ENCODE measurements around the gene NOP53. TPM values are rescaled to one million over a fixed set of nuclear protein-coding genes. Genes with fewer than 3 reads are reported as not detected.

The NOP53 gene
- 51.2 TPM for total RNA-seq
- 690 TPM for polyA plus RNA-seq

DNA sequence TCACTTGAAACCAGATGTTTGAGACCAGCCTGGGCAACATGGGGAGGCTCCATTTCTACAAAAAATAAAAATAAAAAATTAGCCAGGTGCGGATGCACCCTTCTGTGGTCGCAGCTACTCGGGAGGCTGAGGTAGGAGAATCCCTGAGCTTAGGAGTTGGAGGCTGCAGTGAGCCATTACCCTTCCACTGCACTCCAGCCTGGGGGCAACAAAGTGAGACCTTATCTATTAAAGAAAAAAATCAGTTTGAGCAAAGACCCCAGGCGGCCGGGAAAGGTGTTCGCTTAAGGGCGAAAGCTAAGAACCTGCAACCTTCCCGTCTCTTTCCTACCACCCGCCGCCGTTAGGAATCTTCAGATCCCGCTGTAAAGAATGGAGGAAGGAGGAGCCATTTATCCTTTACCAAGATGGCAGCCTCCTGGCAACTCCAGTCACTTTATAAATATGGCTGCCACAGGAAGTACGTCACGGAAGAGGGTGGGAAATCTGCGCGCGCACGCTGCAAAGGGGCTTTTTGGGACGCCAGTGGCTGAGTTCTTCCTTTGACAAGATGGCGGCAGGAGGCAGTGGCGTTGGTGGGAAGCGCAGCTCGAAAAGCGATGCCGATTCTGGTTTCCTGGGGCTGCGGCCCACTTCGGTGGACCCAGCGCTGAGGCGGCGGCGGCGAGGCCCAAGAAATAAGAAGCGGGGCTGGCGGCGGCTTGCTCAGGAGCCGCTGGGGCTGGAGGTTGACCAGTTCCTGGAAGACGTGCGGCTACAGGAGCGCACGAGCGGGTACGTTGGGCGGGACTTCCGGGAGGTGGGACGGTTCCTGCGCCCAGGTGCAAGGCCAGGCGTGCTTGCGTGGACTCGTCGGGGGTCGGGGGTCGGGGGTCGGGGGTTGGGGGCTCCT, at the start of gene NOP53:
Gene NOP53, plus strand, starts transcription at position 537 of the 892 bp plus-strand sequence. Its CDS starts 14 bp downstream, at position 551.
- peaks cover 2% of the 10 kb centered on the region for H3K36me3 ChIP-seq (ENCODE audit: insufficient read depth)
- peak within 1 kb of the TSS; percentile 46 for H3K4me3 ChIP-seq (ENCODE audit: low read depth, low read length)
- H3K27ac ChIP-seq (ENCODE audit: low read depth): peak within 1 kb of the TSS; percentile 95
- peaks cover 2% of the 10 kb centered on the region for H3K4me1 ChIP-seq (ENCODE audit: insufficient read depth)
- DNase-seq (ENCODE audit: extremely low spot score): peak; percentile 98
- WGBS: 5% methylated on average over 53 of the region's 53 CpGs

- no peaks in the 10 kb centered on the region for H3K36me3 ChIP-seq (ENCODE audit: insufficient read depth)
- H3K27ac ChIP-seq (ENCODE audit: low read depth): no peak overlapping the region
- H3K4me3 ChIP-seq (ENCODE audit: low read depth, low read length): no peak overlapping the region
- H3K4me1 ChIP-seq (ENCODE audit: insufficient read depth): no peaks in the 10 kb centered on the region
- no peak for DNase-seq (ENCODE audit: extremely low spot score)
- WGBS: 91% methylated on average over 8 of the region's 8 CpGs
Measured at GRCh38 chr19:47696635-47697034, 48.7 kb upstream of the NOP53 start.

DNA sequence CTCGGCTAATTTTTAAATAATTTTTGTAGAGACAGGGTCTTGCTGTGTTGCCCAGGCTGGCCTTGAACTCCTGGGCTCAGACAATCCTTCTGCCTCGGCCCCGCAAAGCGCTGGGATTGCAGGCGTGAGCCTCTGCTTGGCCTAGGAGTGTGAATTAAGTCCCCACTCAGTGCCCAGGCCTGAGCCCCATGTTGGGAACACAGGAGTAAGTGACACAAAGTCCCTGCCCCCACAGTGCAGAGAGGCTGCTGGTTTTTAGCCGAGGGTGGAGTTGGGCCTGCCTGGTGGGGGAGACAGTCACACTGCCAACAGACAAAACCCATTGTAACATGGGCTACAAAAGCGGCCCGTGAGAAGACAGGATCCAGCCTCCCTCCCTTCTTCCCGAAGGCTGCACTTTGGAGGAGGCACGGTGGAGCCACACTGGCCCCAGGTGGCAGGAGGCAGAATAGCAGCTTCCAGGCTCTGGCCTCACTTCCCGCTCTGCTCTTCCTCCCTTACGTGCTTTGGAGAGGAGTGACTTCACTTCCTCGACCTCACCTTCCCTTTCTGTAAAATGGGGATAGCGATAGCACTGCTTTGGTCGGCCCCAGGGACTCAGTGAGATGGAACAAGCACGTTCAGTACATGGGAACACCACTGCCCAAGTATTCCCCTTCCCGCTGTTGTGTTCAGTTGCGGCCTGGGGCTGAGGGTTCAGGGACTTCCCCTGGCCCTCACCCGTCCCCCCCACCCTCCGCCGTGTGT, 47.3 kb upstream of the NOP53 start:
- H3K27ac ChIP-seq (ENCODE audit: low read depth): no peak overlapping the region
- WGBS: 42% methylated on average over 21 of the region's 21 CpGs
- no peaks in the 10 kb centered on the region for H3K4me1 ChIP-seq (ENCODE audit: insufficient read depth)
- peak; percentile 59 for DNase-seq (ENCODE audit: extremely low spot score)
- H3K36me3 ChIP-seq (ENCODE audit: insufficient read depth): peaks cover 3% of the 10 kb centered on the region
- no peak overlapping the region for H3K4me3 ChIP-seq (ENCODE audit: low read depth, low read length)

GRCh38 chr19:47698631-47699359, 46.6 kb upstream of the NOP53 start:
- no peaks in the 10 kb centered on the region for H3K4me1 ChIP-seq (ENCODE audit: insufficient read depth)
- no peak overlapping the region for H3K27ac ChIP-seq (ENCODE audit: low read depth)
- no peak overlapping the region for H3K4me3 ChIP-seq (ENCODE audit: low read depth, low read length)
- peaks cover 3% of the 10 kb centered on the region for H3K36me3 ChIP-seq (ENCODE audit: insufficient read depth)
- DNase-seq (ENCODE audit: extremely low spot score): no peak
- WGBS: 87% methylated on average over 46 of the region's 46 CpGs

DNA sequence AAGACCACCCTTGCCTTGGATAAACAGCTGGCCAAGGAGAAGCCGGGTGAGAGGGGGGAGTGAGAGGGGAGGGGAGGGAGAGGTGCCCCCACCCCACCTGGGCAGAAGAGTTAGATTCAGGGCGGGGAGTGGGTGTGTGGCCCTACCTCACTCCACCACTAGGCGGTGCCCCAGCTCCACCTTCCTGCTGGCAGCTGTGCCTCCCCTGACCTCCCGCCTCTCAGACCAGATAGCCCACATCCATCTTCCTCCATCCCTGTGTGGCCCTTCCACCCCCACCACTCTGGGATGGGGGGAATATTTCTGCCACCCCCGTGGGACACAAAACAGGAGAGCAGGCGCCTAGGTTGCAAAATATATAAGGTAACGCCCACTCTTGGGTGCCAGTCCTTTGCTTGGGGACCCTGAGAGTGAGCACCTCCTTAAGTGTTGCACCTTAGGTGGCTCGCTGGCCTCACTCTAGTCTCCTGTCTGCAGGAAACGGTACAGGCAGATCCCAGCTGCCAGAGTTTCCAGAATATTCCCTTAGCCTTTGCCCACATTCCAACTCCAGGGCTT, 45.9 kb upstream of the NOP53 start:
- Histone ChIP-seq H3K27ac (ENCODE audit: low read depth) (no peak overlapping the region), H3K4me1 (ENCODE audit: insufficient read depth) (no peaks in the 10 kb centered on the region), H3K4me3 (ENCODE audit: low read depth, low read length) (no peak overlapping the region), H3K36me3 (ENCODE audit: insufficient read depth) (peaks cover 3% of the 10 kb centered on the region)
- 62% methylated on average over 9 of the region's 9 CpGs for WGBS
- no peak for DNase-seq (ENCODE audit: extremely low spot score)

DNA sequence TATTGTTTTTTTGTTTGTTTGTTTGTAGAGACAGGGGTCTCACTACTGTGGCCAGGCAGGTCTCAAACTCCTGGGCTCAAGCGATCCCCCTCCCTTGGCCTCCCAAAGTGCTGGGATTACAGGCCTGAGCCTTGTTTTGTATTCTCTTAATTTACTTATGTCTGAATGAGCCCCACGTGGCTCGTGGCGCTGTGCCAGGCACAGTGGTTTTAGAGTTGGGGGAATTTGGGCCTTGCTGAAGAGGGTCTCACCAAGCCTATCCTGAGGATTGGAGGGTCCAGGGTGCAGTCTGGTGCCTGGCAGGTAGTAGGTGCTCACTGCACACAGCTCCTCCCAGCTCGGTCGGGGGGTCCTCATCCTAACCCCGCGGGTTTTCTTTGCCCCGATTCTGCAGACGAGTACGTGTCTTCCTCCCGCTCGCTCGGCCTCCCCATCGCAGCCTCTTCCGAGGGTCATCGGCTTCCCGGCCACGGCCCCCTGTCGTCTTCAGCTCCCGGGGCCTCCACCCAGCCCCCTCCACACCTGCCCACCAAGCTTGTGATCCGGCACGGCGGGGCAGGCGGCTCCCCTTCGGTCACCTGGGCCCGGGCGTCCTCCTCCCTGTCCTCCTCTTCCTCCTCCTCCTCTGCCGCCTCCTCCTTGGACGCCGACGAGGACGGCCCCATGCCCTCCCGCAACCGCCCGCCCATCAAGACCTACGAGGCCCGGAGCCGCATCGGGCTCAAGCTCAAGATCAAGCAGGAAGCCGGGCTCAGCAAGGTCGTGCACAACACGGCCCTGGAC, 44.2 kb upstream of the NOP53 start:
- DNase-seq (ENCODE audit: extremely low spot score): no peak
- Histone ChIP-seq H3K36me3 (ENCODE audit: insufficient read depth) (peaks cover 3% of the 10 kb centered on the region), H3K4me3 (ENCODE audit: low read depth, low read length) (no peak overlapping the region)

DNA sequence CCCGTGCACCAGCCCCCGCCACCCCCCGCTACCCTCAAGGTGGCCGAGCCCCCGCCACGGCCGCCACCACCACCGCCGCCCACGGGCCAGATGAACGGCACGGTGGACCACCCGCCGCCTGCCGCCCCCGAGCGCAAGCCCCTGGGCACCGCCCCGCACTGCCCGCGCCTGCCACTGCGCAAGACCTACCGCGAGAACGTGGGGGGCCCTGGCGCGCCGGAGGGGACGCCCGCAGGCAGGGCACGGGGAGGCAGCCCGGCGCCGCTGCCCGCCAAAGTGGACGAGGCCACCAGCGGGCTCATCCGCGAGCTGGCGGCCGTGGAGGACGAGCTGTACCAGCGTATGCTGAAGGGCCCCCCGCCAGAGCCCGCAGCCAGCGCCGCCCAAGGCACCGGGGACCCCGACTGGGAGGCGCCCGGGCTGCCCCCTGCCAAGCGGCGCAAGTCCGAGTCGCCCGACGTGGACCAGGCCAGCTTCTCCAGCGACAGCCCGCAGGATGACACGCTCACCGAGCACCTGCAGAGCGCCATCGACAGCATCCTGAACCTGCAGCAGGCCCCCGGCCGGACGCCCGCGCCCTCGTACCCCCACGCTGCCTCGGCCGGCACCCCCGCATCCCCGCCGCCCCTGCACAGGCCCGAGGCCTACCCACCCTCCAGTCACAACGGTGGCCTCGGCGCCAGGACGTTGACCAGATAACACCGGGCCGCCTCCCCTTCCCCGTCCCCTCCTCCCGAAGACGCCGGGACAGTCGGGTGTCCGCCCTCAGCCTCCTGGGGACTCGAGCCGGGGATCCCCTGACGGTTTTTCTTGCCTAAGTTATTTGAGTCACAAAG, 43.4 kb upstream of the NOP53 start:
- Histone ChIP-seq H3K4me1 (ENCODE audit: insufficient read depth) (no peaks in the 10 kb centered on the region), H3K4me3 (ENCODE audit: low read depth, low read length) (no peak overlapping the region), H3K36me3 (ENCODE audit: insufficient read depth) (peaks cover 3% of the 10 kb centered on the region), H3K27ac (ENCODE audit: low read depth) (no peak overlapping the region)
- no peak for DNase-seq (ENCODE audit: extremely low spot score)
- 94% methylated on average over 91 of the region's 91 CpGs for WGBS

More for the DNA sequence above, 44.2 kb upstream of the NOP53 start:
- 90% methylated on average over 43 of the region's 43 CpGs for WGBS
- no peak overlapping the region for H3K27ac ChIP-seq (ENCODE audit: low read depth)
- no peaks in the 10 kb centered on the region for H3K4me1 ChIP-seq (ENCODE audit: insufficient read depth)

GRCh38 chr19:47702671-47703070, 42.7 kb upstream of the NOP53 start:
- Histone ChIP-seq H3K4me1 (ENCODE audit: insufficient read depth) (no peaks in the 10 kb centered on the region), H3K4me3 (ENCODE audit: low read depth, low read length) (no peak overlapping the region), H3K27ac (ENCODE audit: low read depth) (no peak overlapping the region), H3K36me3 (ENCODE audit: insufficient read depth) (peaks cover 3% of the 10 kb centered on the region)
- no peak for DNase-seq (ENCODE audit: extremely low spot score)
- 84% methylated on average over 18 of the region's 18 CpGs for whole genome bisulfite sequencing

DNA sequence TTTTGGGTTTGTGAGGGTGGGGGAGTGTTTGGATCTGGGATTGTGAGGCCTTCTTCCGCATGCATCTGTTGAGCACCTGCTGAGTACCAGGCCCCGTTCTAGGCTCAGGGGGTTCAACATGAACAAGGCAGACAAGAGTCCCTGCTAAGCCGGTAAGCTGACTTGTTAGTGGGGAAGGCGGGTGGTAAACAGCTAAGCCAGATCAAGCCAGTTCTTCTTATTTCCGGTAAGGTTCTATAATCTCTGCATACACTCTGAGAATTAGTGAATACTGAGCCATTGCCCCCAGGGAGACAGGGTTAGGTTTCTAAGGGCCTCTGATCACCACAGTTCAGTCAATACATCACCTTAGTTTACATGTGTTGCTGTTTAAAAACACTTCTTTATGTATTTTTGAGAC, 42.0 kb upstream of the NOP53 start:
- Histone ChIP-seq H3K36me3 (ENCODE audit: insufficient read depth) (peaks cover 3% of the 10 kb centered on the region), H3K27ac (ENCODE audit: low read depth) (no peak overlapping the region), H3K4me3 (ENCODE audit: low read depth, low read length) (no peak overlapping the region), H3K4me1 (ENCODE audit: insufficient read depth) (no peaks in the 10 kb centered on the region)
- 91% methylated on average over 5 of the region's 5 CpGs for WGBS
- no peak for DNase-seq (ENCODE audit: extremely low spot score)

DNA sequence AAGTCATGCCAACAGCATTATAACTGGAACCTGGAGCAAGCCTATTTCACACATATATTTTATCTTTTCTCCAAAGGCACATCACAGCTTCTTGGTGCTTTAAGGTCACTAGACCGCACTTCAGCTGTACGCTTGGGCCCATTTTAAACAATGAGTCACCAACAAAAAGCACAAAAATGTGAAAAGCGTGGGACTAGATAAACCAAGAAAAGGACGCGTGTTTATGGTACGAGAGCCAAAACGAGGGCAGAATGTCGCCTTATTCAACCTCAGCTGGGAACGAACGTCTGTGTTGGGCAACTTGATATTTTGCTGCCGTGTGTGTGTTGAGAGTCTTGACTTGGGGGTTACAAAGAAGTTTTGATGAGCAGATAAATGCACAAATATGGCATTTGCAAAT, 41.3 kb upstream of the NOP53 start:
- peaks cover 3% of the 10 kb centered on the region for H3K36me3 ChIP-seq (ENCODE audit: insufficient read depth)
- H3K4me3 ChIP-seq (ENCODE audit: low read depth, low read length): no peak overlapping the region
- DNase-seq (ENCODE audit: extremely low spot score): no peak
- no peaks in the 10 kb centered on the region for H3K4me1 ChIP-seq (ENCODE audit: insufficient read depth)
- H3K27ac ChIP-seq (ENCODE audit: low read depth): no peak overlapping the region
- 63% methylated on average over 11 of the region's 11 CpGs for WGBS

- 98% methylated on average over 3 of the region's 3 CpGs for WGBS
- Histone ChIP-seq H3K4me3 (ENCODE audit: low read depth, low read length) (no peak overlapping the region), H3K4me1 (ENCODE audit: insufficient read depth) (no peaks in the 10 kb centered on the region), H3K27ac (ENCODE audit: low read depth) (no peak overlapping the region), H3K36me3 (ENCODE audit: insufficient read depth) (peaks cover 3% of the 10 kb centered on the region)
- DNase-seq (ENCODE audit: extremely low spot score): no peak
Measured at GRCh38 chr19:47704656-47705055, 40.7 kb upstream of the NOP53 start.

Measured in urinary bladder (tissue), 4 donors.